OCI-LY7 (cell line): ENCODE results near the gene COL25A1. TPM values are rescaled to one million over a fixed set of nuclear protein-coding genes. Genes with fewer than 3 reads are reported as not detected.

Source experiments
- BruUV-seq: library from RNA; stranded (reverse); fragments of 400-500 nt; replicated peaks from 2 replicates; lab custom pipeline; 2021; lab: Mats Ljungman, UMichigan
- CTCF ChIA-PET: fragments of 300-600 bp; sonication (Branson Sonifier 250); formaldehyde crosslinking; loops from one replicate; lab custom pipeline; 2022; ENCODE audit warnings: antibody characterized with exemption; ENCODE audit not compliant: unreplicated experiment; lab: Charles Lee
- POLR2A ChIA-PET: fragments of 300-600 bp; sonication (Branson Sonifier 250); formaldehyde crosslinking; loops from one replicate; lab custom pipeline; 2022; ENCODE audit warnings: antibody characterized with exemption; lab: Charles Lee
- DNase-seq: peaks from one replicate; pipeline ENCODE4 v3.0.0-alpha.2; 2015; ENCODE audit warnings: low spot score
- H2AFZ ChIP-seq: fragments of 200-600 bp; sonication (generic), shearing (Covaris generic); 2 replicates; pipeline ENCODE4 v1.6.1; 2014; ENCODE audit warnings: mild to moderate bottlenecking, antibody characterized with exemption, low read length, moderate library complexity
- H3K27ac ChIP-seq: fragments of 200-600 bp; sonication (generic); 2 replicates; pipeline ENCODE4 v1.5.1; 2014; ENCODE audit warnings: mixed run types, low read depth, mild to moderate bottlenecking, moderate library complexity, low read length, inconsistent platforms; ENCODE audit not compliant: poor library complexity, severe bottlenecking
- H3K36me3 ChIP-seq: fragments of 200-600 bp; sonication (generic); 2 replicates; pipeline ENCODE4 v1.6.1; 2014; ENCODE audit warnings: mild to moderate bottlenecking, antibody characterized with exemption, low read length, moderate library complexity, mixed read lengths; ENCODE audit not compliant: insufficient read depth
- H3K4me1 ChIP-seq: fragments of 200-600 bp; sonication (generic); 2 replicates; pipeline ENCODE4 v1.5.1; 2014; ENCODE audit warnings: mild to moderate bottlenecking, low read length; ENCODE audit not compliant: insufficient read depth, poor library complexity, severe bottlenecking
- H3K4me2 ChIP-seq: fragments of 200-600 bp; sonication (generic); 2 replicates; pipeline ENCODE4 v1.6.1; 2014; ENCODE audit warnings: mild to moderate bottlenecking, low read length
- H3K4me3 ChIP-seq: fragments of 200-600 bp; sonication (generic); 2 replicates; pipeline ENCODE4 v1.5.1; 2014; ENCODE audit warnings: mild to moderate bottlenecking, low read depth, low read length; ENCODE audit not compliant: poor library complexity, severe bottlenecking
- H3K79me2 ChIP-seq: fragments of 200-600 bp; sonication (generic); 2 replicates; pipeline ENCODE4 v1.6.1; 2016; ENCODE audit warnings: low read depth, mild to moderate bottlenecking, low read length, moderate library complexity, mixed read lengths; ENCODE audit not compliant: insufficient read depth
- H3K9me2 ChIP-seq: fragments of 200-600 bp; sonication (generic); 2 replicates; pipeline ENCODE4 v1.6.1; 2016; ENCODE audit warnings: mild to moderate bottlenecking, low read length, mixed read lengths; ENCODE audit not compliant: insufficient read depth
- H3K9me3 ChIP-seq: fragments of 200-600 bp; sonication (generic); 2 replicates; pipeline ENCODE4 v1.6.1; 2014; ENCODE audit warnings: mild to moderate bottlenecking, mixed run types, low read length, mixed read lengths
- H4K20me1 ChIP-seq: fragments of 200-600 bp; sonication (generic); 2 replicates; pipeline ENCODE4 v1.6.1; 2014; ENCODE audit warnings: mild to moderate bottlenecking, antibody characterized with exemption, low read length, moderate library complexity, mixed read lengths; ENCODE audit not compliant: insufficient read depth
- EZH2phosphoT487 ChIP-seq: fragments of 200-600 bp; sonication (generic); IDR thresholded peaks from 2 replicates; pipeline ENCODE4 v1.6.1; 2018; ENCODE audit warnings: low read depth, borderline replicate concordance, mild to moderate bottlenecking, mixed run types, antibody characterized with exemption, low read length, moderate library complexity, mixed read lengths
- intact Hi-C: fragments of 100-400 bp; cut with micrococcal nuclease; formaldehyde crosslinking; loops from one replicate; pipeline ENCODE4 v1.10.0; 2022; ENCODE audit not compliant: unreplicated experiment
- total RNA-seq, 2 experiments: library from RNA; depleted of rRNA in 1 of 2; stranded (reverse); fragments of >200 nt in 1 of 2; shearing (Covaris generic) in 1 of 2; gene quantifications; 2 replicates each; pipeline ENCODE4 v1.2.3, GENCODE V29; 2014 to 2022
- TF ChIP-seq, protein P1 (sequence below): fragments of 200-600 bp; sonication (generic); conservative IDR thresholded peaks from 2 replicates; pipeline ENCODE4 v1.5.1; 2014; ENCODE audit warnings: mild to moderate bottlenecking, antibody characterized with exemption, low read length, moderate library complexity, mixed read lengths

COL25A1 gene
- total RNA-seq, 2 experiments from 2014 or later: not detected

DNA sequence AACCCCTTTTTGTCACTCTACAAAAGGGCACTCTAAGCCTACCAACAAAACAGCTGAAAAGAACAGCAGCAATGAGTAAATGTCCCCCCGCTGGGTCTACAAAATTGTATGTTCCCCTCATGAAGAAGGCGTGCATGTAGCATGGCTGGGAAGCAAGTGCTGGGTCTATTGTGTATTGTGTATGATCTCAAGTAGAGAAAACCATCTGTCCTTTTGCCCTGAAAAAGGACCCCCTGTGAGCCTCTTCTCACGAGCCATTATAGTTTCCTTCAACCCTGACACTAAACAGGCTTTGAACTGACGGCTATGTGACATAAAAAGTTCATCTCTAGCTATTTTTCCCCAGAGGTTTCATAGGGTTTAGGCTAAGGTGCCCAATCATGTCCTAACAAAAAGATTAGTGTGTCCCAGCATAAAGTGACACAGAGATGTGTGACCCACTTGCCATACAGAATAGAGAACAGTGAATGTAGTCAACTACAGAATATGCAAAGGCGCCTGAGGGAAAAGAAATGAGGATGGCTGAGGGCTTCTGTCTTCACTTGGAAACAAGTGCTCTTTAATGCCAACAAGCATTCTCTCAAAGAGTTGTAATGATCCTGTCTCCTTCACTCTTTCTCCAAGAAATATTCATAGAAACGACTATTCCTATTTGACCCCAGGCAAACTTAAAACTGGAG, 27.3 kb downstream of the COL25A1 start:
- POLR2A ChIA-PET: interaction anchor here (0.5 to 1.7 kb wide), 2 partner anchors 10 to 347 kb away, joined by 4 to 5 read pairs; no protein-coding TSS in a partner anchor
- Histone ChIP-seq H3K79me2 (no peaks in the 10 kb centered on the region), H4K20me1 (no peaks in the 10 kb centered on the region), H3K9me3 (no peaks in the 10 kb centered on the region), H3K27ac (no peak overlapping the region), H3K9me2 (no peaks in the 10 kb centered on the region), H3K4me1 (peaks cover 4% of the 10 kb centered on the region), H3K4me3 (no peak overlapping the region), H3K36me3 (no peaks in the 10 kb centered on the region), H3K4me2 (no peak overlapping the region), H2AFZ (no peak overlapping the region)
- intact Hi-C loops: no loop called here
- no peak for DNase-seq
- CTCF ChIA-PET: no interaction called here
- BruUV-seq: no TSS peak
- TF ChIP-seq, protein P1, sequence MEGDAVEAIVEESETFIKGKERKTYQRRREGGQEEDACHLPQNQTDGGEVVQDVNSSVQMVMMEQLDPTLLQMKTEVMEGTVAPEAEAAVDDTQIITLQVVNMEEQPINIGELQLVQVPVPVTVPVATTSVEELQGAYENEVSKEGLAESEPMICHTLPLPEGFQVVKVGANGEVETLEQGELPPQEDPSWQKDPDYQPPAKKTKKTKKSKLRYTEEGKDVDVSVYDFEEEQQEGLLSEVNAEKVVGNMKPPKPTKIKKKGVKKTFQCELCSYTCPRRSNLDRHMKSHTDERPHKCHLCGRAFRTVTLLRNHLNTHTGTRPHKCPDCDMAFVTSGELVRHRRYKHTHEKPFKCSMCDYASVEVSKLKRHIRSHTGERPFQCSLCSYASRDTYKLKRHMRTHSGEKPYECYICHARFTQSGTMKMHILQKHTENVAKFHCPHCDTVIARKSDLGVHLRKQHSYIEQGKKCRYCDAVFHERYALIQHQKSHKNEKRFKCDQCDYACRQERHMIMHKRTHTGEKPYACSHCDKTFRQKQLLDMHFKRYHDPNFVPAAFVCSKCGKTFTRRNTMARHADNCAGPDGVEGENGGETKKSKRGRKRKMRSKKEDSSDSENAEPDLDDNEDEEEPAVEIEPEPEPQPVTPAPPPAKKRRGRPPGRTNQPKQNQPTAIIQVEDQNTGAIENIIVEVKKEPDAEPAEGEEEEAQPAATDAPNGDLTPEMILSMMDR: no peak
- TF ChIP-seq EZH2phosphoT487: no peak

DNA sequence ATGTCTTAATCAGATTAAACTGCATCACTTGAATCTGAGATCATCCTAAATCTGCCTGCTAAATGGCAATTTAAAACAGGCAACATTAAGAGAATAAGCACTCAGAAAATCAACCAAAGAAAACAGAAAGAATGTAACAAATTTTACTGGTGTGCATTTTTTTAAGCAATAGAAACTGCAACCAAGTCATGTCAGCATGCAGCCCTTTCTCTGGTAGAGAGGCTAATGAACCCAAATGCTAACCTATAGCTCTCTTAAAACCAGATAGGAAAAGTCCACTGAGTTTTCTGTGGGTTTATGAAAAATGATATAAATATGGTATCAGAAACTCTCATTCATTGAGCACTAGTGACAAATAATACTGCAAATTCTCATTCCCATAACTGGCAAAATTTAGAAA, 35.6 kb downstream of the COL25A1 start:
- Histone ChIP-seq H2AFZ (no peak overlapping the region), H3K4me2 (no peak overlapping the region), H3K4me1 (no peaks in the 10 kb centered on the region), H3K79me2 (no peaks in the 10 kb centered on the region), H3K9me3 (no peaks in the 10 kb centered on the region), H3K9me2 (no peaks in the 10 kb centered on the region), H3K27ac (no peak overlapping the region), H3K4me3 (no peak overlapping the region), H4K20me1 (no peaks in the 10 kb centered on the region), H3K36me3 (no peaks in the 10 kb centered on the region)
- CTCF ChIA-PET: no interaction called here
- POLR2A ChIA-PET: no interaction called here
- TF ChIP-seq, protein P1: no peak
- no peak for TF ChIP-seq EZH2phosphoT487
- no TSS peak for BruUV-seq
- intact Hi-C loops: no loop called here
- DNase-seq: no peak

DNA sequence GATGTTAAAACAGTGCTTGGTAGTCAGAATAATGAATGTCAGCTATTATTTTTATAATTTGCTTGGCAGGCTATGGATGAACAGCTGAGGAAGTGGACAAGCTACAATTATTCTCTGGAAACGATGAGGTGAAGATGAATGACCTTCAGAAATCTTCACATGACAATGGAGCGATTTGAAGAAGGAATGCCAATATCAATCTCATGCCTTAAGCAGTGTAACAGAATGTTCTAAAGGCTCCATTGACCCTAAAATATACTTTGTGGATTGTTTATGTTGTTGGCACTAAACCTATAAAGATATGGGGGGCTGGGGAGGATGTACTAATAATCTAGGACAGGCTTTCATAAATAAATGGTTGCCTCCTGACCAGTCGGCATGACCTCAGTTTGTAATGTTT, 36.2 kb downstream of the COL25A1 start:
- CTCF ChIA-PET: no interaction called here

More for the DNA sequence above, 36.2 kb downstream of the COL25A1 start:
- TF ChIP-seq EZH2phosphoT487: no peak
- TF ChIP-seq, protein P1: no peak
- DNase-seq: no peak
- Histone ChIP-seq H2AFZ (no peak overlapping the region), H3K79me2 (no peaks in the 10 kb centered on the region), H3K36me3 (no peaks in the 10 kb centered on the region), H3K4me3 (no peak overlapping the region), H4K20me1 (no peaks in the 10 kb centered on the region), H3K4me1 (no peaks in the 10 kb centered on the region), H3K9me2 (no peaks in the 10 kb centered on the region), H3K4me2 (no peak overlapping the region), H3K27ac (no peak overlapping the region), H3K9me3 (no peaks in the 10 kb centered on the region)
- POLR2A ChIA-PET: interaction anchor here (0.7 kb wide), 1 partner anchor 219 kb away, joined by 3 read pairs; no protein-coding TSS in a partner anchor
- BruUV-seq: no TSS peak
- intact Hi-C loops: no loop called here
